CD4-positive, alpha-beta T cell treated with Interleukin-17A for 4 hours (primary cell): Measurements from ENCODE around the gene CITED4.
A peak's percentile ranks its signal among the peaks of the same experiment; 100 is the strongest.

Experiments
- DNase-seq: peaks from one replicate; pipeline ENCODE4 v3.0.0-alpha.2; 2020; ENCODE audit warnings: mixed read lengths

Gene CITED4

GRCh38 chr1:40884055-40884795 lies 22.1 kb upstream of the CITED4 start:
- no peak for DNase-seq

- no peak for DNase-seq
These were observed 18.8 kb upstream of the CITED4 start for GRCh38 chr1:40880813-40881549.

- no peak for DNase-seq
These were observed 17.5 kb upstream of the CITED4 start for GRCh38 chr1:40879482-40880175.

- DNase-seq = no peak
These were observed 16.7 kb upstream of the CITED4 start for GRCh38 chr1:40878906-40879305.

GRCh38 chr1:40877698-40878097 lies 15.5 kb upstream of the CITED4 start:
- peak; percentile 13 for DNase-seq

- DNase-seq = no peak
These were observed 14.7 kb upstream of the CITED4 start for GRCh38 chr1:40876891-40877290.

GRCh38 chr1:40876436-40876761 lies 14.2 kb upstream of the CITED4 start:
- DNase-seq = no peak

GRCh38 chr1:40873863-40874472 lies 11.8 kb upstream of the CITED4 start:
- no peak for DNase-seq

- no peak for DNase-seq
These were observed 10.1 kb upstream of the CITED4 start for GRCh38 chr1:40872276-40872675.

GRCh38 chr1:40870135-40870728 lies 8.1 kb upstream of the CITED4 start:
- DNase-seq = no peak

- no peak for DNase-seq
These were observed 6.0 kb upstream of the CITED4 start for GRCh38 chr1:40868051-40868723.

GRCh38 chr1:40861224-40862003 lies 749 bp downstream of the CITED4 start:
- peak; percentile 59 for DNase-seq

- no peak for DNase-seq
These were observed 1.4 kb downstream of the CITED4 start for GRCh38 chr1:40860706-40861223.

GRCh38 chr1:40858856-40859416 lies 3.2 kb downstream of the CITED4 start:
- DNase-seq = no peak

GRCh38 chr1:40857737-40858136 lies 4.4 kb downstream of the CITED4 start:
- no peak for DNase-seq

- no peak for DNase-seq
These were observed 5.4 kb downstream of the CITED4 start for GRCh38 chr1:40856656-40857302.

- no peak for DNase-seq
These were observed 6.0 kb downstream of the CITED4 start for GRCh38 chr1:40856116-40856515.

GRCh38 chr1:40855513-40855912 lies 6.7 kb downstream of the CITED4 start:
- DNase-seq = peak; percentile 42

GRCh38 chr1:40853885-40854170 lies 8.3 kb downstream of the CITED4 start:
- DNase-seq = no peak

GRCh38 chr1:40853113-40853884 lies 8.9 kb downstream of the CITED4 start:
- no peak for DNase-seq
